Vagina (tissue), 2 donors: ENCODE data around the gene SRF.

ENCODE experiments used
- CTCF ChIP-seq, 3 experiments: fragments of 450-650 bp in 2 of 3; fragments of 200-600 bp in 1 of 3; sonication (generic) in 1 of 3; IDR thresholded peaks; one replicate each; pipeline ENCODE4 v1.5.1; 2017 to 2019; ENCODE audit warnings: antibody characterized with exemption in 3 of 3, mild to moderate bottlenecking in 2 of 3, moderate library complexity in 2 of 3
- POLR2AphosphoS5 ChIP-seq, 2 donors: sonication (generic); formaldehyde crosslinking; IDR thresholded peaks; one replicate each; pipeline ENCODE4 v1.9.0; 2017; ENCODE audit warnings: antibody characterized with exemption in 2 of 2, mild to moderate bottlenecking in 2 of 2, low read depth in 1 of 2; ENCODE audit not compliant: insufficient read depth in 1 of 2

GRCh38 chr6:43178150-43178549, 7.1 kb downstream of the SRF start:
- no peak for TF ChIP-seq CTCF (IDR thresholded peaks at IDR 0.05)
- TF ChIP-seq POLR2AphosphoS5 (IDR thresholded peaks at IDR 0.05; ENCODE audit: insufficient read depth in 1 of 2, low read depth in 1 of 2) = no peak
